ENCODE measurements around the gene CIDEB.
A peak's percentile ranks its signal among the peaks of the same experiment; 100 is the strongest.

The CIDEB gene

DNA sequence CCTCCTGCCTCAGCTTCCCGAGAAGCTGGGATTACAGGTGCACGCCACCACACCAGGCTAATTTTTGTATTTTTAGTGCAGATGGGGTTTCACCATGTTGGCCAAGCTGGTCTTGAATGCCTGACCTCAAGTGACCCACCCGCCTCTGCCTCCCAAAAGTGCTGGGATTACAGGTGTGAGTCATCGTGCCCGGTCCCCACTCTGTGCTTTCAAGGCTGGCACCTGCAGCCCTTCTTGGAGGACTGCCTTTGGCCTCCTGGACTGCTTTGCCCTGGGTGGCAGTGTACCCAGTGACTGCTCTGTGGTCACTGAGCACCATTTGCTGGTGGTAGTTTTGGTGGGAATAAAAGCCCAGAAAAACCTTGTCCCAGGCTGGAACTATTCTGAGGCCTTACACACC is 20.8 kb downstream of the CIDEB start:
- DNase-seq: no peak

DNA sequence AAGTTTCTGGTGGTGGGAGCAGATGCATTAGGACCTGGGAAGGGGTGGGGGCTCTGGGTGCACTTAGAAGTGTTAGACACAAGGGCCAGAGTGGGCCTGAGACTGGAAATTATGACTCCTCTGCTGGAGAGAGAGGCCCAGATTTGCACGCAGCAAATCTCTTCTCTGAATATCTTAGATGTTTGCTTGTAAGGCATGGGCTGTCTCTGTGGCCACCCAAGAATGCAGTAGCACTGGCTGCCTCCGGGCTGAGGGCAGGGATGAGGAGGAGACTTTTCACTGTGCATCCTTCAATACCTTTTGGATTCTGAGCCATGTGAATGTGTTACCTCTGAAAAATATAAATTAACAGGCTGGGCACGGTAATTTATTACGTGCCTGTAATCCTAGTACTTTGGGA is 22.4 kb downstream of the CIDEB start:
- no peak for DNase-seq

DNA sequence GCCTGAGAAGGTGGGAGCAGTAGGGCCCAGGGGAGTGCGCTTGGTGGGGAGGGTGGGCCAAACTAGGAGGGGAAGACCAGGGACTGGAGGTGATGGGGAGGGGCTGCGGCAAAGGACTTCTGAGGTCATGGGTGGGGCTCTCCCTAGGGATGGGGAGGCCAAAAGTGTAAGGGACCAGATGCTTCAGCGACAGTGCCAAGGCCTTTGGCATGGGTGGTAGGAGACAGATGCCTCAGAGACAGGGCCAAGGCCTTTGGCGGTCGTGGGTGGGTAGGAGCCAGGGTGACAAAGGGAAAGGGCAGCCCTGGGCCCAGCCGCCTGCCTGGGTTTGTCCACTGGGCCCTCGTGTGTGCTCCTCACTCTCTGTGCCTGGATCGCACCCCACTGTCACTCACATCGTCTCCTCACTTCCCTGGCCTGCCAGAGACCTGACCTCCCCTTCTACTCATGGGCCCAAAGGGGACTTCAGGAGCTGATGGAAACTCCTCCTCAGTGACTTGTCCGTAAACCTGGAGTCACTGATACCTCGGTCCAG is 23.2 kb downstream of the CIDEB start:
- DNase-seq: no peak

DNA sequence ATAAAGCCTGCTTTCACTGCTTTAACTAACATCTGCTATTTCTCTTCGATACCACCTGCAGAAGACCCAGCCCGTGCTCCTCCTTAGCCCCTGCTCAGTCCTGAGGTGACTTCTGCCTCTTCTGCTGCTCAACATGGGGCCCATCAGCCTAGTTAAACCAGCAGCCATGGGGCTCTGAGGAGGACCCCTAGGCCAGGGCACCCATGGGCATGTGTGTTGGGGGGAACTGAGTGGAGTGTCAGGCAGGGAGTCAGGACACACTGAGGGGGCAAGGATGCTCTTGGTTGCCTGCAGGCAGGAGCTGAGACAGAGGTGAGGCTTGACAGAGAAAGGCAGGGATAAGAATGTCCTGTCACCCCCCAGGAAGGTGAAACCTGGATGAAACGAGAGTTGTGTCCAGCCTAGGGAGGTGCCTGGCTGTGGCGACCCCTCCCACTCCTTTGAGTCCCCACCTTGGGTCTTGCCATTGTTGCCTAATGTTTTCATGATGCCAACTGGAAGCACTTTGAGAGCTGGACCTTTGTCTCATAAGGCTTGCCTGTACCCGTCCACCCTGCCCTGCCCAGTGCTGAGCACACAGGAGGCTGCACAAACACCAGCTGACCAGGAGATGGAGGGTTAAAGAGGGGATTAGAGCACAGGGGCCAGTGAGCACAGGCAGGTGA is 23.8 kb downstream of the CIDEB start:
- no peak for DNase-seq

DNA sequence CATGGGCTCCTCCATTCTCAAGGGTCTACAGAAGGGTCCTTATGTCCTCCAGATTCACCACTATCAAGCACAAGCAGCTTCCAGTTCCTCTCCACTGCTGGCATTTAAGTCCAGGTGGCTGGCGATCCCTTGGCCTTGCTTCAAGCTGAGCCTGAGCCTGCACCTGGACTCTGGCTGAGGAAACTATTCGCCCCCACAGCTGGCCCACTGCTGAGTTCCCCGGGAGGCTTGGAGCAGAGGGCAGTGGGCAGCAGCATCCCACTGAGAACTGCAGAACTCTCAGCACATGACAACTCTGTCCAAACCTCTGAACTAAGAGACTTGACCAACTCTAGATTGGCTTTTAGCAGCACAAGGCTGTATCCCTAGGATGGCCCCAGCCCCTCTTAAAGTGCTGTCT is 25.0 kb downstream of the CIDEB start:
- no peak for DNase-seq

DNA sequence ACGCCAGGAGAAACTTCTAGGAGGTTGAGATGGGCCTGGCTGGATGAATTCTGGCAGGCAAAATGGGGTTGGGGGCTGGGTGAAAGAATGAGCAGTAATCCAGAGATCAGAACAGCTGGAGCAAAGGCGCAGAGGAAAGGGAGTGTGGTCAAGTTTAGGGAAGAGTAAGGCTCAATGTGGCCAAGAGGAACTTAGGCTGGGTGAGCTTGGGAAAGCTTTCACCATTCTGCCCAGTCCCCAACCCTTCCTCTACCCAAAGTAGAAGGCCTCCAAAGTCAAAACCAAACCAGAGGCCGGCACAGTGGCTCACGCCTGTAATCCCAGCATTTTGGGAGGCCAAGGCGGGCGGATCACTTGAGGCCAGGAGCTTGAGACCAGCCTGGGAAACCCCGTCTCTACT is 26.1 kb downstream of the CIDEB start:
- no peak for DNase-seq

DNA sequence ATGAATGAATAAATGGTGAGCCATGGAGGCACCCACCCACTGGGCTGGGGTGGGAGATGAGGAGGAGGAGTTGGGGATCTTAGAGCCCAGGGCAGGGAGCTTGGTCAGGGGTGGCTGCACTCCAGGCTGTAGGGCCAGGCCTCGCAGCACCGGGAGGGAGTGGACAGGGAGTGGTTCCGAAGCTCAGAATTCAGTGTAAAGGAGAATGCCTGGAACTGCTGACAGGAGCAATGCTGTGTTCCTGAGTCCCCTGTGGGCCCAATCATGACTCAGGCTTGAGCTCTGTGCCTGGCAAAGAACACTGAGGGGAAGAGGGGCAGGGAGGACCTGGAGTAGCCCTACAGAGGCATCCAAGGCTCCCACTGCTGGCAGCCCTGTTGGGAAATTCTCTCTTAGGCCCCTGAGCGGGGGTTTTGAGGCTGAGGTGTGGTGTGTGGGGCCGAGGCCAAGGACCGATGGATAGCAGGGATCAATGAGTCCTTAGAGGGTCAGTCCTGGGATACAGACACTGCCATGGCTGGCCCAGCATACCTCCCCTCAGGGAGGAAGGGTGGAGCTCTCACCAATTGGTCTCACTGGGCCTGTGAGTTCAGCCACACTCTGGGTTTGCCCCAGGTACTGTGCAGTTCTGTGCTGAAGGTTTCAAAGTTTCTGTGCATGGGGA is 26.8 kb downstream of the CIDEB start:
- no peak for DNase-seq

DNA sequence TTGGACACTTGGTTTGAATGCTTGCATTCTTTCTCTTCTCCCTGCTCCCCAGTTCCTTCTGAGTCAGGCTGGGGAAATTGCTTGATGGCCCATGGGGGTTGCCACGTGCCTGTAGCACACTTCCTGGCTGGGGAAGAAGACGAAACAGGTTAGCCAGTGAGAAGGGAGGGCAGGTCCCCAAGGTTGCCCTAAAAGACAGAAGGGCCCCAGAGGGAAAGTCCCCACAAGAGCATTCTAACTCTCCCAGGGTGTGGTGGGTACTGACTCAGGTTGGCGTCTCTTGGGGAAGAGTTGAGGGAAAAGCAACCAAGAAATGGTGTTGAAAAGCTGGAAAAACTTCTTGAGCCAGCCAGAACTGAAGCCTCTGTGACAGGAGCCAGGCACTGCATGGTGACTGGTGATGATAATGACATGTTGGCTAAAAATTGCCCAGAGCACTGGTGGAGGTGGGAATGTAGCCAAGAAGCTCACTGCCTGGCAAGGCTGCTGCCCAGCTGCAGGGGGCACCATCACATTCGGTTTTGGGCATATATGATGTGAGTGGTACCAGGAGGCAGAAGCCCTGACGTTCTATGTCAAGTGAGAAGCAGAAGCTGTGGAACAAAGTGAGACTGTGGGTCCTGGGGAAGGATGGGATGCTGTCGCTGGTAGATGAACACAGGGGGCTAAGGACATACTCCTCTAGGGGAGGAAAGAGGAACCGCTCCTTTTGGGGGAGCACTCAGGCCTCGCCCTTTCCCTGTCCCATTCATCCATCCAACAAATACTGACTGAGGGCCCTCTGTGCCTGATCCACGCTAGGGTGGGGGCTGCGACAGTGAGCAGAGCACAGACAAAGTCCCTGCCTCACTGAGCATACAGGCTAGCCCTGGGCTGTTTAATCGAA is 28.2 kb downstream of the CIDEB start:
- no peak for DNase-seq

DNA sequence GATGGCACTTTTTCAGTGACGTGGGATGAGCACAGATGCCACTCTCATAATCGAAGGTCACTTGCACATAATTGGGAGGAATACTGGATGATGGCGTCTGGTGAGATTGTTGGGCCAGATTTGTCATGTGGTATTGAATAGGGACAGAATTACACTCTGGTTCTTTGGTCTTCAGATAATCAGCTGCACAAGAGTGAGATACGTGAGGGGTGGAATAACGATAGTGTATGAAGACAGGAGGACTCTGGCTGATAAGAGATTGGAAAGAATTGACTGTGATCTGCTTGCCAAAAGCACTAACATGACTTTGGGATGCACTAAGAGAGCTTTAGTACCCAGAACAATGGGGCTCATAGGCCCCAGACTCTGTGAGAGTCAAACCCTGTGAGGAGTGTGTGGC is 29.4 kb downstream of the CIDEB start:
- DNase-seq: no peak

DNA sequence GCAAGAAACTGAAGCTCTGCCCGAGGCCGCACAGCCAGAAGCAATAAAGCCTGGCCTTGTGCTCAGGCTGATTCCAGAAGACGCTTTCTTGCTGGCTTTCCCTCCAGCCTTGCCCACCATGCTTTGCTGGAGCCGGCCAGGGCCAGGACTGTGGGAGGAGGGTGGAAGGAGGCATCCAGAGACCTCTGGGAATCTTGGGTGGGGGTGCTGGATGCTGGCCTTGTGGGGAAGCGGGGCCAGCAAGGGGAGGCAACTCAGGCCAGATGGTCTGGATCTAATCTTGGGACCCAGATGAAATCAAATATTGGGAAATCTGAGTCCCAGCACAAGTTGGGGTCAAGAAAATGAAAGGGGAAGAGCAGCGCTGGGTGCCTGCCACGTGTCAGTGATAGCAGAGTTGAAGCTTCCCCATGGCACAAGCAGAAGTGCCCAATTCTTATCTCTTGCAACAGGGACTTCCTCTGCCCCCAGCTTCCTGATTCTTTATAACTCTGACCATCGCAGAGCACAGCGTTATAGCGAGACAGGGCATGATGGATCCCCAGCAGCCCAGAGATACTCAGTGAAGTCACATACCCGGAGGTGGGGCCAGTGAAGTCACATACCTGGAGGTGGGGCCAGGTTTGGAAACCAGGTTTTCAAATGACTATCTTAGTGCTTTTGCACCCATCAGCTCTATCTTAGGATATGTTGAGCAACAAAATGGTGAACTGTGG is 30.0 kb downstream of the CIDEB start:
- no peak for DNase-seq

DNA sequence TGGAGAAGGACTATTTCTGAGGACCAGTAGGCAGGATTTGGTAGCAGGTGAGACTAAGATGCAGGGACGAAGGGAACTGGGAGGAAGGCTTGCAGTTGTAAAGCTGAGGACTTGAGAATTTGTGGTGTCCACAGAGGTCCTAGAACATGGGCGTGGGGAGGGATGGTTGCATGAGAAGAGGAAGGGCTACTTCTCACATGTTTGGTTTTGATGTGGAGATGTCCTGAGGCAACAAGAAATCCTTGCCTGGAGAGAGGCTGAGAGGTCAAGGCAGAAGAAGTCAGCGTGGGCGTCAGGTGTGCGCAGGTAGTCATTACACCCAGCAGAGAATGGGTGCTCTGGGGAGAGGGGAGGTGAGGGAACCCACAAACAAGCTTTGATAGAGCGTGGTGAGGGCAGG is 30.7 kb downstream of the CIDEB start:
- no peak for DNase-seq

DNA sequence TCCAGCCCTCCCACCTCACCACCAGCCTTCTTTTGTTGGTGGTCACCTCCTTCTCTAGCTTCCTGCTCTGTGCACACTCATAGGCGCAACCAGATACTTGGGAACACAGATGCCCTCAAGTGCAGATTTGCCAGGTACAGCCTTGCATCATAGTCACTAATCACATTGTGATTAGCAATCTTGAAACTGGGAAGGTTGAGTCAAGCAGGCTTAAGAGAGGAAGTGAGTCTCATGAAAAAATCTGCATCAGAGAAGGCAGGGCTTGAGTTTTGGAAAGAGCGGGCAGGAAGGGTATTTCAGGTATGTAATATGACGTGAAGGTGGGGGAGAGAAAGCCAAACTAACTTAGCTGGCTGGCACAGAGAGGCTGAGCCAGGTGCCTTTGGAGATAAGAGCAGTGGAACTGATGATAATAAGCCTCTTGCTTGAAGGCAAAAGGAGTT is 33.7 kb downstream of the CIDEB start:
- DNase-seq: no peak

DNA sequence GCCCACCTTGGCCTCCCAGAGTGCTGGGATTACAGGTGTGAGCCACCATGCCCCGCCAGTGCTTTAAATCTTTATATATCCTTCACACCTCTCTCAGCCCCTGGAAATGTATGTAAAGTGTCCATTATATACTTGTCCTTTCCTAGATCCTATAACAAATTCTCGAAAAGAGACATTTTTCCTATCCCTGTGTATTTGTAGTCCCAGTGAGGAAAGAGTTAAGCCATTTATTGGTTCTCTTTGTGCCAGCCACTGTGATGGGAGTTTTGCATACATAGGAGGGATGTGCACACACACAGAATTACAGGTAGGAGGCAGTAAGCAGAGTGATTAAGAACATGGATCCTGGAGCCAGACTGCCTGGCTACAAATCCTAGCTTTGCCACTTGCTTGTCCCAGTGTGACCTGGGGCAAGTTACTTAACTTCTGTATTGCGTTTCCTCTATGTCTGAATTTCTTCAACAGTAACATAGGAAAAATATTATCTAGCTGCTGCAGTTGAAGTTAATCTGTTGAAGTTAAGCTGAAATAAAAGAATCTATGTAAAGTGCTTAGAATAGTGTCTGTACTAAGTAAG is 34.3 kb downstream of the CIDEB start:
- DNase-seq: no peak

DNA sequence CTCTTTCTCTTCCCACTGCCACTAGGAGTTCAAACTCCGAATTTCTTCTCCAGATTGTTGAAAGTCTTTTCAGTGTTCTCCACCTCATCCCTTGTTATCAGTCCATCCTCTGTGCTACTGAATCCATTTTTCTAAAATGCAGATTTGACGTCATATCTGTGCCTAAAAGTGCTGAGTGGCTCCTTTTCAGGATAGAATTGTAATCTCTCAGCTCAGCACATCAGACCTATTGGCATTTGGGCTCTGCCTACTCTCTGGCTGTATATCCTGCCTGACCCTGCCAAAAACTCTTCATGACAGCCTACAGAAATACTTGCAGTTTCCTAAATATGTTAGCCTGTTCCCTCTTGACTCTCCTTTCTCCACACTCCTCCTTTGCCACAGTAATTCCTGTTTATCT is 35.3 kb downstream of the CIDEB start:
- DNase-seq: no peak

DNA sequence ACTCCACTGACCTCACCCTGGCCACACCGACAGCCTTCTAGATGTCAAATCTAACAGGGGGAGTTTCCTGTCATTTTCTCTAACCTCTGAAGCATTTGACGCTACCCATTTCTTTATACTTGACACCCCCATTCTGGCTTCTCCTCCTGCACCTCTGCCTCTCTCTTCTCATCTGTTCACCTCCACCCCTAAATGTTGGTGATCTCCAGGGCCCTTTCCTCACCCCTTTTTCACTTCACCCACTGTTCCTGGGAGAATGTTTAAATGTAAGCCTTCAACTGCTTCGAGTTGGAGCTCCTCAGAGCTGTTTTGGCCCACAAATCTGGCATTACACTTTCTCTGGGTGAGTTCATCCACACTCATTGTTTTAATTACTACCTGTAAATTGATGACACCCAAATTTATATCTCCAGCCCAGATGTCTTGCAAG is 35.9 kb downstream of the CIDEB start:
- DNase-seq: no peak

DNA sequence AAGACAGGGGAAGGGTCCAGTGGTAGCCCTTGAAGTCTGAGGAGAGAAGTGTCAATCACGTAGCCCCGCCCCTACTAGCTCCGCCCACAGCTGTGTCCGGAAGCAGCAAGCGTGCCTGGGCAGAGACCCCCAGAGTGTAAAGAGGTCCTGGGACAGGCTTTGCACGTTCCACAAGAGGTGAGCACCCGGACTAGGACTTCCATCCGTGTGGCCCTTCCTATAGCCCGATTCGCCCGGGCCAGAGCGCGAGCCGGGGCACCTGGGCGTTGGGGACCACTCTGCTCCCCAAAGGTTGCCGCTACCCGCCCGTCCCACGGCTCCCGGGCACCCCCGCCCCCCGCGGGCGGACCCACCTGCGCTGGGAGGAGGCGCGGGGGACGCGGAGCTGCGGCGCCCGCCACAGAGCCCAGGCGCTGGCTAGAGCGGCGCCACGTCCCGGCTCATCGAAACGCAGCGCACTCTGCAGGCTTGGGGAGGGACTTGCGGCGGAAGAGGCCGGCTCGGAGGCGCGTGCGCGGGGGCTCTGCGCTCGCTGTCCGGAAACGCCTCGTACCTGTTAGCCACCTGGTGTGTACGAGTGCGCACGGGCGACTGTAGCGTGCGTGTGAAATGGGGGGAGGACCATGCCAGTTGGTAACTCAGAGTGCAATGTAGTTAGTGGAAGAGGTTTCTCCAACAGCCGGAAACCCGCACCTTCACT is 36.5 kb downstream of the CIDEB start, which contains the start of gene RABGGTA:
Gene RABGGTA (minus strand): TSS at position 464 of the 700 bp plus-strand sequence. CDS start 482 bp downstream, outside the sequence.
- DNase-seq: peak; percentile 69

DNA sequence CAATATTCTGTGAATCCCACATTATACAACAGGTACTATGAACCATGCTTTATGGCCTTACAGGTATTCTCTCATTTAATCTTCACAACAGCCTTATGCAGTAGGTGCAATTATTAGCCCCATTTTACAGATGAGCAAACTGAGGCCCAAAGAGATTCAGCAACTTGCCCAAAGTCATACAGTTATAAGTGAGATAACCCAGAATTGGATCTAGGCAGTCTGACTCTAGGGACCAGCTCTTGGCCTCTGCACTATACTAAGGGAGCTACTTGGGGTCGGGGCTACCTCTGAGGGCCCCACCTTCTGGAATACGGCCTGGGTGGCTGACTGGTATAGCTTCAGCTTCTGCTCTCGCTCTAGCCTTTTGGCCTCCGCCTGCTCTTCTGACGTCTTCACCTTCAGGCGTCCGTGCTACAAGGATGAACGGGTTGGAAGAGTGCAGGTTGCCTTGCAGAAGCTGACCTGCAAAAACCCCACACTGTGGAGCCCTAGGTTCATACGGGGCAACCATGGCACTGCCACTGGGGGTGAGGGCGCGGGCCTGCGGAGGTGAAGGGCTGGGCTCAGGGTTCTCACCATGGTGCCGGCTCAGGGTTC is 37.1 kb downstream of the CIDEB start:
- DNase-seq: no peak

DNA sequence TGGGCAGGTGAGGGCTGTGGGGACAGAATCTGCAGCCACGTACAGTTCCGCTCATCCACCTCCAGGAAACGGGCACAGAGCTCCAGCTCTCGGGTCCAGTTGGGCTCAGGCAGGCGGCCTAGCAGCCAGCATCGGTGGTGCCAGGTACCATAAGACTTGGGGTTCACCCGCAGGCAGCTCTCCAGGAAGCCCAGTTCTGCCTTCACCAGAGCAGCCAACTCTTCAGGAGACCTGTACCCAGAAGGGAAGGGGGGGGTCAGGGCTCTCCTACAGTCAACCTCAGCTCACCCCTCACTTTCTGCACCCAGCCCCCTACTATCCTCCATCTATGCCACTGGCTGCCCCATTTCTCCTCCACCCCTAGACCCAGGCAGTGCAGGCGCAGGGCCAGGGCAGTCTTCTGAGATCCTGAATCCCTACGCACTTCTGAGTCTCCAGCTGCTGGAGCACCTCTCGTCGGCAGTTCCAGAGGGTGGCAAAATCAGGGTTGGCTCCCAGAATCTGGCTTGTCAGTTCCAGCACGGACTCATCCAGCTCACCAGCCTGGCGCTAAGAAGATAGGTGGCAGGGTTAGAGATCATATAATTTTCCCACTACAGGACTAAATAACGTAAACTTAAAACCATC is 37.8 kb downstream of the CIDEB start:
- no peak for DNase-seq

DNA sequence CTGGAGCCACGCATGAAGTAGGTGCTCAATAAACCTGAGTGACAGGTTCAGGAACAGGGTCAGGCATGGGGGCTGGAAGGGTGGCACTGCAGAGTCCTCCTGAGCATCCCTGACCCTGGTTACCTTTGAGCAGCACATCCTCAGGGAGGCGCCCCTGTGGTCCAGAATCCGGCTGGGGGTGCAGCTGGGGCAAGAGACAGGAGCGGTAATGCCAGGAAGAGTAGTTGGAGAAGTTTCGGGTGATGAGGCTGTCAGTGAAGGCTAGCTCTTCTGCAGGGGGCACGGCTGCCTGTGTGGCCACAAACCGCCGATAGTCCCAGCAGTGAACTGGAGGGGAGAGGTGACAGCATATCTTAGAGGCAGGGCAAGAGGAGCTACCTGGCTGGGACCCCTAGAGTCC is 38.4 kb downstream of the CIDEB start:
- DNase-seq: no peak

DNA sequence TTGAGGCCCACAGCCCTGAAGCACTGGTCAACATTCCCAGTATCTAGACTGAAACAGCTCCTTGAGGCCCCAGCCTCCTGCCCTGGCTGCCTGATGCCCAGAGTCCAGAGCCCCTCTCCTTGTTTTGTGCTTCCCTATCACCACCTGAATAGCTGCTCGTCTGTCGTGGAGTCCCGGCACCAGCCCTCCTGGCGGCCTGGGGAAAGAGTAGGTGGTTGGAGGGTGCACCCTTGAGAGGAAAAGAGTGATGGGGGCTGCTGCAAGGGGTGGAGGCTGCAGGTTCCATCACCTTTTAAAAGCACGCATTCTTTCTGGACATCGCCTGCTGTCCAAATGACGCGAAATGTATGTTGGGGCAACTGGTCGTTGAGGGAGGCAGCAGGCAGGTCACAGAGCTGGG is 39.6 kb downstream of the CIDEB start:
- no peak for DNase-seq

DNA sequence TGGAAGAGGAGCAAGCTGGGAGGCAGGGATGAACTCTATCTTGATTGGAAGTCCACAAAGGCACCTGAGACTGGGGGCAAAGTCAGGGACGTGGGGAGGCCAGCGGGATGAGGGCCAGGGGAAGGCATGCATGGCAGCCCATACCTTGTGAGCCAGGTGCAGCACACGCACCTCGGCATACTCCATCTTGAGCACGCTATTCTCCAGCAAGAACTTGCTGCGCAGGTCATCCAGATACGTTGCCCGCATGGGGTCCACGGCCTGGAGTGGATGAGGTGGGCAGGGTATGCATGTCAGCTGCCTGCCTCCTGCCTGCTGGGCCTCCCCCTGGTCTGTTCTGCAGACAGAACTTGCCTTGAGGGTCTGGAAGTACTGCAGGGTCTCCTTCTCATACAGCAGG is 40.3 kb downstream of the CIDEB start:
- DNase-seq: no peak
